Prostate gland (tissue), 2 donors: Measurements from ENCODE around the gene LRRC43.

Experiments used
- CTCF ChIP-seq, 4 experiments: fragments of 200-600 bp in 2 of 4; fragments of 450-650 bp in 2 of 4; sonication (generic) in 2 of 4; IDR thresholded peaks; 1 replicate in 3 of 4; 2 replicates in 1 of 4; pipeline ENCODE4 v1.5.1; 2016 to 2019; ENCODE audit warnings: antibody characterized with exemption in 4 of 4, mild to moderate bottlenecking in 2 of 4, moderate library complexity in 2 of 4
- POLR2A ChIP-seq: fragments of 450-650 bp; IDR thresholded peaks from one replicate; pipeline ENCODE4 v1.6.1; 2016; ENCODE audit warnings: antibody characterized with exemption, mild to moderate bottlenecking

GRCh38 chr12:122197612-122197966 lies 14.7 kb downstream of the LRRC43 start:
- TF ChIP-seq CTCF (IDR thresholded peaks at IDR 0.05): no peak
- no peak for TF ChIP-seq POLR2A
